ENCODE results near the gene BLM.
A peak's percentile ranks its signal among the peaks of the same experiment; 100 is the strongest.

Gene BLM

GRCh38 chr15:90709278-90709677 lies 7.9 kb upstream of the BLM start:
- no peak for DNase-seq (ENCODE audit: low read depth)
- TF ChIP-seq, protein P1, sequence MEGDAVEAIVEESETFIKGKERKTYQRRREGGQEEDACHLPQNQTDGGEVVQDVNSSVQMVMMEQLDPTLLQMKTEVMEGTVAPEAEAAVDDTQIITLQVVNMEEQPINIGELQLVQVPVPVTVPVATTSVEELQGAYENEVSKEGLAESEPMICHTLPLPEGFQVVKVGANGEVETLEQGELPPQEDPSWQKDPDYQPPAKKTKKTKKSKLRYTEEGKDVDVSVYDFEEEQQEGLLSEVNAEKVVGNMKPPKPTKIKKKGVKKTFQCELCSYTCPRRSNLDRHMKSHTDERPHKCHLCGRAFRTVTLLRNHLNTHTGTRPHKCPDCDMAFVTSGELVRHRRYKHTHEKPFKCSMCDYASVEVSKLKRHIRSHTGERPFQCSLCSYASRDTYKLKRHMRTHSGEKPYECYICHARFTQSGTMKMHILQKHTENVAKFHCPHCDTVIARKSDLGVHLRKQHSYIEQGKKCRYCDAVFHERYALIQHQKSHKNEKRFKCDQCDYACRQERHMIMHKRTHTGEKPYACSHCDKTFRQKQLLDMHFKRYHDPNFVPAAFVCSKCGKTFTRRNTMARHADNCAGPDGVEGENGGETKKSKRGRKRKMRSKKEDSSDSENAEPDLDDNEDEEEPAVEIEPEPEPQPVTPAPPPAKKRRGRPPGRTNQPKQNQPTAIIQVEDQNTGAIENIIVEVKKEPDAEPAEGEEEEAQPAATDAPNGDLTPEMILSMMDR (IDR thresholded peaks at IDR 0.05; ENCODE audit: low read depth, low read length, missing control alignments), result no peak
- no peak overlapping the region for H3K4me3 ChIP-seq (ENCODE audit: low read depth, low read length)
- in situ Hi-C loops (cut with HindIII; ENCODE audit: low sequenced_read_pairs), result no loop called here

DNA sequence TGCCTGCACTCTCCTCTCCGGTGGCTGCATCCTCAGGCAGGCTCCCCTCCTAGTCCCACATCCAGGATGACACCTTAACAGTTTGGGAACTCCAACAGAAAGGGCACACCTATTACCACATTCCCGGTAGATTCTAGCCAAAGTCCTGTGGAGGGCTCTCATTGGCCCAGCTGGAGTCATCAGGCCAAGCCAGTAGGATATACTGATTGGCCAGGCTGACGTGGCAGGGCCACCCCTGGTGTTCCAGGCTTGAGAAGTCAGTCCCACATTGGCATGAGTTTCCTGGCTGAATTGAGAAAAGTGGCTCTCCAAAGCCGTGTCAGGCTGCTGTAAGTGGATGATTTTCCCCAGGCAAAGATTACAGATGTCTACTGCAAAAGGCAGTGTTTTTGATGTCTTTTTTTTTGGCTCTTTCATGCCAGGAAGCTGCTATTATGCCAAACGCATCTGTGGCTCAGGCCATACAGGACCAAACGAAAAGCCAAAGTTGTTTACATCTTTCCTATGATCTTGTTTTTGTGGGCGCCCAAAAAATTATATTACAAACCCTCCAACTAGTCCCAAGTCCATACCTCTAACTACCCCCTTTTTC lies 6.6 kb upstream of the BLM start:
- TF ChIP-seq, protein P1 (IDR thresholded peaks at IDR 0.05; ENCODE audit: low read depth, low read length, missing control alignments), result no peak
- DNase-seq (ENCODE audit: low read depth), result no peak
- in situ Hi-C loops (cut with HindIII; ENCODE audit: low sequenced_read_pairs), result no loop called here
- H3K4me3 ChIP-seq (ENCODE audit: low read depth, low read length), result no peak overlapping the region

DNA sequence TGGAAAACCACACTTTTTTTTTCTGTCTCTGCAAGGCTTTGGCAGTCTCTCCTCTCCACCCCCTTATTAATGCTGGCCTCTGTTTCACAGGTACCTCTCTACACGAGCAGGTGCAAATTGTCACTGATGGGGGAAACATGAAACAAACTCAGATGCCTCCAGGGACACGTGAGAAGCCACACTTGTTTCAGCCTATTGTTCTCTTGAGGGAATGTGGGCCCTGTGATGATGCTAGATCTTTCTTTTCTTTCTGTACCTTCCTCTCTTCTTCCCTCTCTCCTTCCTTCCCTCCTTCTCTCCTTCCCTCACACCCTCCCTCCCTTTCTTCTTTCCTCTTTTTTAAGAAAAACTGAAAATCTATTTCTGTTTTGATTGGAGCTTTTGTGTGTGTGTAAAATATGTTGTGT lies 5.7 kb upstream of the BLM start:
- TF ChIP-seq, protein P1 (IDR thresholded peaks at IDR 0.05; ENCODE audit: low read depth, low read length, missing control alignments), result no peak
- in situ Hi-C loops (cut with HindIII; ENCODE audit: low sequenced_read_pairs), result no loop called here
- no peak for DNase-seq (ENCODE audit: low read depth)
- H3K4me3 ChIP-seq (ENCODE audit: low read depth, low read length), result no peak overlapping the region

DNA sequence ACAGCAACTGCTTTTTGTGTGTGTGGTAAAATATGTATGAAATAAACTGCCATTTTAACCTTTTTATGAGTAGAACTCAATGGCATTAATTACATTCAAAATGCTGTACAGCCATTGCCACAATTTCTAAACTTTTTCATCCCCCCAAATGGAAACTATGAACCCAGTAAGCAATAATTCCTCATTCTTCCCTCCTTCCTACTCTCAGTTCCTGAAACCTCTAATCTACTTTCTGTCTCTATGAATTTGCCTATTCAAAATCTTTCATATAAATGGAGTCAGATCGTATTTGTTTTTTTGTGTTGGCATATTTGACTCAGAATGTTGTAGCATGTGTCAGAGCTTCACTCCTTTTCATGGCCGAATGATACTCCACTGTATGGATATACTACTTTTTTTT lies 5.3 kb upstream of the BLM start:
- in situ Hi-C loops (cut with HindIII; ENCODE audit: low sequenced_read_pairs), result no loop called here
- no peak for DNase-seq (ENCODE audit: low read depth)
- TF ChIP-seq, protein P1 (IDR thresholded peaks at IDR 0.05; ENCODE audit: low read depth, low read length, missing control alignments), result no peak
- H3K4me3 ChIP-seq (ENCODE audit: low read depth, low read length), result no peak overlapping the region

GRCh38 chr15:90713081-90713480 lies 4.1 kb upstream of the BLM start:
- in situ Hi-C loops (cut with HindIII; ENCODE audit: low sequenced_read_pairs), result no loop called here
- H3K4me3 ChIP-seq (ENCODE audit: low read depth, low read length), result no peak overlapping the region
- TF ChIP-seq, protein P1 (IDR thresholded peaks at IDR 0.05; ENCODE audit: low read depth, low read length, missing control alignments), result no peak
- no peak for DNase-seq (ENCODE audit: low read depth)

DNA sequence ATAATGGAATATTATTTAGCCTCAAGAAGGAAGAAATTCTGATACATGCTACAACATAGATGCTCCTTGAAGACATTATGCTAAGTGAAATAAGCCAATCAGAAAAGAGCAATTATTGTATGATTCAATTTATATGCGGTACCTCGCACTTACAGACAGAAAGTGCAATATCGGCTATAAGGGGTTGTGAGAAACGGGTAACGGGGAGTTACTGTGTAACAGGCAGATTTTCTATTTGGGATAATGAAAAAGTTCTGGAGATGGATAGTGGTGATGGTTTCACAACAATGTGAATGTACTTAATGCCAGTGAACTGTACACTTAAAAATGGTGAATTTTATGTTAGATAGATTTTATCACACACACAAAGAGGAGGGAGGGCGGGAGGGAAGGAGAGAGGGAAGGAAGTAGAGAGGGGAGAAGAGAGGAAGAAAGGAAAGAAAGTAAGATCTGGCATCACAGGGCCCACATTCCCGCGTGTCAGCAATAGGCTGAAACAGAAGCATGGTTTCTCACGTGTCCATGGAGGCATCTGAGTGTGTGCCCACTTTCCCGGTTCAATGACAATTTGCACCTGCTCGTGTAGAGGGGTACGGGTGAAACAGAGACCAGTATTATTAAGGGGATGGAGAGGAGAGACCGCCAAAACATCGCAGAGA lies 700 bp upstream of the BLM start:
- TF ChIP-seq, protein P1 (IDR thresholded peaks at IDR 0.05; ENCODE audit: low read depth, low read length, missing control alignments), result no peak
- no peak for DNase-seq (ENCODE audit: low read depth)
- in situ Hi-C loops (cut with HindIII; ENCODE audit: low sequenced_read_pairs), result no loop called here
- H3K4me3 ChIP-seq (ENCODE audit: low read depth, low read length), result peak overlapping the region; percentile 54
